Esophagus squamous epithelium (tissue), 4 donors: ENCODE results near the gene TVP23B.
"Not testable (repeated sequence)": the region's sequence is repeated elsewhere in the genome, so short reads cannot be mapped to it uniquely, and the experiment has no call there.

Experiments
- CTCF ChIP-seq, 6 experiments: fragments of 450-650 bp in 4 of 6; fragments of 200-600 bp in 2 of 6; sonication (generic) in 2 of 6; IDR thresholded peaks; one replicate each; pipeline ENCODE4 v1.5.1; 2016 to 2019; ENCODE audit warnings: antibody characterized with exemption in 6 of 6, mild to moderate bottlenecking in 4 of 6, moderate library complexity in 4 of 6
- POLR2A ChIP-seq, 4 donors: fragments of 450-650 bp; IDR thresholded peaks; one replicate each; pipeline ENCODE4 v1.6.1; 2017; ENCODE audit warnings: antibody characterized with exemption in 4 of 4, mild to moderate bottlenecking in 4 of 4, moderate library complexity in 3 of 4

- TF ChIP-seq CTCF, POLR2A (IDR thresholded peaks at IDR 0.05): not testable (repeated sequence)
These were observed 33.5 kb upstream of the TVP23B start for GRCh38 chr17:18747501-18747900.
